ENCODE measurements around the gene CD300LB. TPM values are rescaled to one million over a fixed set of nuclear protein-coding genes. Genes with fewer than 3 reads are reported as not detected.

The CD300LB gene
- total RNA-seq, 4 donors from 2014 or later: not detected

- H3K36me3 ChIP-seq: no peaks in the 10 kb centered on the region
- H3K27ac ChIP-seq: no peak overlapping the region
- TF ChIP-seq CTCF (IDR thresholded peaks at IDR 0.05) (no peak), POLR2A (IDR thresholded peaks at IDR 0.05) (no peak), EP300 (IDR thresholded peaks at IDR 0.05) (no peak), POLR2AphosphoS5 (IDR thresholded peaks at IDR 0.05) (no peak)
- H3K4me3 ChIP-seq: no peak overlapping the region
- WGBS: 90% methylated on average over 5 of the region's 5 CpGs
- peak; percentile 33 to 53 for DNase-seq (ENCODE audit: low spot score in 2 of 2)
- H3K4me1 ChIP-seq: no peaks in the 10 kb centered on the region
- no peaks in the 10 kb centered on the region for H3K9me3 ChIP-seq
- peaks cover 3% of the 10 kb centered on the region for H3K27me3 ChIP-seq
Observed at GRCh38 chr17:74529243-74529642, 2.0 kb downstream of the CD300LB start.

DNA sequence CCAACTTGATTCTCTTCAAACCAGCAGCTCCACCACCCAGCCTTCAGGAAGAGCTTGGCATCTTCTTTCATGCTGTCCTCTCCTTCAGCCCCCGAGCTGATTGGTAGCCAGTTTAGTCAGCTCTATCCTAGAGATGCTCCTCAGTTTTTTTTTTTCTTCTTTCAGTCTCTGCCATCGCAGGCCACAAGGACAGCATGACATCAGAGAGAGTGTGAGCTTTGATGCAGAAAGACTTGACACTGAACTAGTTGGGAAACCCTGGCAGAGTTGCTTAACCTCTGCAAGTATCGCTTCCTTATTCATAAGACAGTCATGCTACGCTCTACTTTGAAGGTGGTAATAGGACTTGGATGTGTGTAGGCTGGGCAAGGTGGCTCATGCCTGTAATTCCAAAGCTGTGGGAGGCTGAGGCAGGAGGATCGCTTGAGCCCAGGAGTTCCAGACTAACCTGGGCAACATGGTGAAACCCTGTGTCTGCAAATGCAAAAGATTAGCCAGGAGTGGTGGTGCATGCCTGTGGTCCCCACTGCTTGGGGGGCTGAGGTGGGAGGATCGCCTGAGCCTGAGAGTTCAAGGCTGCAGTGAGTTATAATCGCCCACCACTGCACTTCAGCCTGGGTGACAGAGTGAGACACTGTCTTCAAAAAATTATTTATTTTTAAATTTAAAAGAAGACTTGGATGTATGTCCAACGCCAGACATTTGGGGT, 2.6 kb downstream of the CD300LB start:
- TF ChIP-seq EP300 (IDR thresholded peaks at IDR 0.05) (no peak), POLR2A (IDR thresholded peaks at IDR 0.05) (no peak), POLR2AphosphoS5 (IDR thresholded peaks at IDR 0.05) (no peak), CTCF (IDR thresholded peaks at IDR 0.05) (no peak)
- DNase-seq (ENCODE audit: low spot score in 2 of 2): peak; percentile 41 to 43
- Histone ChIP-seq H3K36me3 (no peaks in the 10 kb centered on the region), H3K9me3 (no peaks in the 10 kb centered on the region), H3K4me1 (no peaks in the 10 kb centered on the region), H3K4me3 (no peak overlapping the region), H3K27ac (no peak overlapping the region), H3K27me3 (peaks cover 2% of the 10 kb centered on the region)
- 74% methylated on average over 8 of the region's 8 CpGs for WGBS

GRCh38 chr17:74527756-74528155, 3.5 kb downstream of the CD300LB start:
- 91% methylated on average over 8 of the region's 8 CpGs for WGBS
- no peak overlapping the region for H3K4me3 ChIP-seq
- peaks cover 2% of the 10 kb centered on the region for H3K27me3 ChIP-seq
- H3K9me3 ChIP-seq: no peaks in the 10 kb centered on the region
- no peaks in the 10 kb centered on the region for H3K4me1 ChIP-seq
- DNase-seq (ENCODE audit: low spot score in 2 of 2): peak; percentile 29
- no peak for TF ChIP-seq EP300 (IDR thresholded peaks at IDR 0.05)
- TF ChIP-seq CTCF (IDR thresholded peaks at IDR 0.05): no peak
- no peak for TF ChIP-seq POLR2AphosphoS5 (IDR thresholded peaks at IDR 0.05)
- TF ChIP-seq POLR2A (IDR thresholded peaks at IDR 0.05): no peak
- H3K36me3 ChIP-seq: no peaks in the 10 kb centered on the region
- no peak overlapping the region for H3K27ac ChIP-seq

- WGBS: 85% methylated on average over 5 of the region's 5 CpGs
- H3K36me3 ChIP-seq: no peaks in the 10 kb centered on the region
- no peak overlapping the region for H3K27ac ChIP-seq
- H3K9me3 ChIP-seq: no peaks in the 10 kb centered on the region
- TF ChIP-seq EP300 (IDR thresholded peaks at IDR 0.05) (no peak), CTCF (IDR thresholded peaks at IDR 0.05) (no peak), POLR2A (IDR thresholded peaks at IDR 0.05) (no peak), POLR2AphosphoS5 (IDR thresholded peaks at IDR 0.05) (no peak)
- peaks cover 2% of the 10 kb centered on the region for H3K27me3 ChIP-seq
- peak; percentile 39 to 45 for DNase-seq (ENCODE audit: low spot score in 2 of 2)
- H3K4me3 ChIP-seq: no peak overlapping the region
- no peaks in the 10 kb centered on the region for H3K4me1 ChIP-seq
Observed at GRCh38 chr17:74527081-74527480, 4.2 kb downstream of the CD300LB start.

- 69% methylated on average over 3 of the region's 3 CpGs for WGBS
- TF ChIP-seq EP300 (IDR thresholded peaks at IDR 0.05) (no peak), POLR2AphosphoS5 (IDR thresholded peaks at IDR 0.05) (no peak)
- Histone ChIP-seq H3K4me3 (no peak overlapping the region), H3K27me3 (peaks cover 2% of the 10 kb centered on the region), H3K9me3 (no peaks in the 10 kb centered on the region), H3K4me1 (no peaks in the 10 kb centered on the region), H3K27ac (no peak overlapping the region), H3K36me3 (no peaks in the 10 kb centered on the region)
- DNase-seq (ENCODE audit: low spot score in 2 of 2): peak in 1 of 2 donors; percentile 9
Observed at GRCh38 chr17:74526681-74527080, 4.6 kb downstream of the CD300LB start.
